Stimulated activated CD8-positive, alpha-beta memory T cell treated with anti-CD3 and anti-CD28 coated beads, Interleukin-12 subunit alpha, Interleukin-12 subunit beta, amount 100 ng/mL, for 4 hours (primary cell): ENCODE results near the gene SLC9A7.
A peak's percentile ranks its signal among the peaks of the same experiment; 100 is the strongest.

Experiments
- DNase-seq: peaks from one replicate; pipeline ENCODE4 v3.0.0-alpha.2; 2020; ENCODE audit warnings: low read depth

SLC9A7 gene

DNA sequence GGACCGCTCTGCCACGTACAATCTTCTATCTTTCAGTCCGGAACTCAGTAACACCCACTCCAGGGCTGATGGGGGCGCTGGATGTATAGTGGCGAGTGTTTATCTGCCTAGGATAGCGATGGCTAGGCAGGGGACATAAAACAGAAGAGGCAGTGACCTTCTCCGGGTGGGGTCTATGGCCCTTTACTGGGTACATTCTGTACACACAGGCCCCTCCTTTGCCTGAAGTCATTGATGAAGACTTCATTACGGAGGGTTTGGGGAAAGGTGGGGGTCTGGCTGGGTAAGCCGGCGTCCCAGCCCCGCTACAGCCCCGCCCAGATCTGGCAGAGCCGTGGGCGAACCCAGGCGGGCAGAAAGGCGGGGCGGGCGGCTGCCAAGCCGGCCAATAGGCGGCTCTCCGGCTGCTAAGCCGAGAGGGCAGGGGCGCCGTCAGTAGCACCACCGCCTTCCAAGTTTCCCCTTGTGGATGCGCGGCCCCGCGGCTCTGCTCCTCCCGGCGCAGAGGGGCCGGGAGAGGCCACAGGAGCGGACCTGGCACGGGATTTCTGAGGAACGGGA lies 185.5 kb downstream of the SLC9A7 start, which contains the start of gene CHST7:
CHST7 (plus strand) TSS at position 435 of the 561 bp plus-strand sequence. CDS start 167 bp downstream, outside the sequence.
- peak; percentile 42 for DNase-seq

DNA sequence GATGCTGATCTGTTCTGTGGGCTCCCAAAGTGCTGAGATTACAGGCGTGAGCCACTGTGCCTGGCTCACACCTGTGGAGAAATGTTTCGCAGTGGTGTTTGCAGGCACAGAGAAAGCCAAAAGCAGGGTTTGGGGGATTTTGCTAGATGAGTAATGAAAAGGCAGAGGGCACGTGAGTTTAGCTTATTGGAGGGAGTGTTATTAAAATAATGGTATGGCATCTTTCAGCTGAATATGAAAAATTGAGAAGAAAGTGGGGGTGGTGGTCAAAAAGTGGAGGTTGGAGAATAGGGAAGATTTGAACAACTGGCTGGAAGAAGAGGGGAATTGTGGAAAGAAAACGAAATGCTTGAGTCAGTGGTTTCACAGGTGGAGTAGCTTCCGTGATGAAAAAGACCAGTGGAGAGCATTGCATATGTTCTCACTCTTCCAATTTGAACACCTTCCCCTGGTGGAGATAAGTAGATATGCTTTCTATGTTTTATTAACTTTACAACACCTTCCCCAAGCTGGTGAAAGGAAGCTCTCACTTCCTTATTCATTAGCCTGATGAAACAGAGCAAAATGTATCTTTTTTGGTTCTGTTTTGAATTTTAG lies 186.5 kb downstream of the SLC9A7 start:
- no peak for DNase-seq

DNA sequence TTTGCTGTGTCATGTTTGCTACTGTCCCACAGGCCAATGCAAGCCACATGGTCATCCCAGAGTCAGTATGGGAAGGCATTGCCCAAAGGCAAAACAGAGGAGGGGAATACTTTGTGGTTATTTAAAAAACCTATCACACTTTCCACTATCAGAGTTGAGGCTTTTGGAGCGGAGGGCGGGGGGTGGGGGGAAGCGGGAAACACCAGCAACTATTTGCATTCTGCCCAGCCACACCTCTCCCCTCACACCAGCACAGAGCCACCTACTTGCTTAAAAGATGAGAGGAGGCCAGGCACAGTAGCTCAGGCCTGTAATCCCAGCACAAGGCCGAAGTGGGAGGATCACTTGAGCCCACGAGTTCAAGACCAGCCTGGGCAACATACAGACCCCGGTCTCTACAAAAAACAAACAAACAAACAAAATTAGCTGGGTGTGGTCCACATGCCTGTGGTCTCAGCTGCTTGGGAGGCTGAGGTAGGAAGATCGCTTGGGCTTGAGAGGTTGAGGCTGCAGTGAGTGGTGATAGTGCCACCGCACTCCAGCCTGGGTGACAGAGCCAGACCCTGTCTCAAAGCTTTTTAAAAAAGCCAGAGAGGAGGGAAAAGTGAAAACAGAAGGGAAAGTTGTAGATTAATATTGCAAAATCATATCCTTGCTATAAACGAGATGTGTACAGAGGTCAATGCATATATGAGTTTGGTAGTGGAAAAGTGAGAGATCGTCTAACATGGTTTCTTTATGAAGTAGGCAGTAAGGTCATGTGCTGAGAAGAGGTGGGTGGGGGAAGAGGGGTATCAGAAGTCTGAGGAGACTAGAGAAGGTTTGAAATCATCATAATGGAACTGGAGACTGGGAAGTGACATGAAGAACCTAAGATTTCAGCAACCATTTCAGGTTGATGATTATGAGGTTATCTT lies 187.2 kb downstream of the SLC9A7 start:
- DNase-seq = no peak

DNA sequence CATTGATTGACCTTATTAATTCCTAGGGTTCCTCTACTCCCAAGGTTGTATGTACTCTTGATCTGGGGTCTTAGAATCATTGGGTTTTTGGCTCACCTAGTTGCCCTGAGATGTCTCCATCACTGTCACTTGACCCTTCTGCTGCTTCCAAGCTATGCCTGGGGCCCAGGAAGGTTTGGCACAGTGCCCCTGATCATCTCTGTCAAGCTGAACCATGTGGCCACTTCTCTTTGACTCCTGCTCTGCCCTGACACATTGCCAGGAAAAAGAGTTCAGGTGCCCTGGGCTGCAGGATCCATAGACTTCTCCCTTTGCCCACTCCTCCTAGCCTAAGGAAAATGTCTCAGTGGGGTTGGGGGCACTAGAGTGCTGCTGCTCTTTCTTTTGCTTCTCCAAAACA lies 189.3 kb downstream of the SLC9A7 start:
- no peak for DNase-seq

DNA sequence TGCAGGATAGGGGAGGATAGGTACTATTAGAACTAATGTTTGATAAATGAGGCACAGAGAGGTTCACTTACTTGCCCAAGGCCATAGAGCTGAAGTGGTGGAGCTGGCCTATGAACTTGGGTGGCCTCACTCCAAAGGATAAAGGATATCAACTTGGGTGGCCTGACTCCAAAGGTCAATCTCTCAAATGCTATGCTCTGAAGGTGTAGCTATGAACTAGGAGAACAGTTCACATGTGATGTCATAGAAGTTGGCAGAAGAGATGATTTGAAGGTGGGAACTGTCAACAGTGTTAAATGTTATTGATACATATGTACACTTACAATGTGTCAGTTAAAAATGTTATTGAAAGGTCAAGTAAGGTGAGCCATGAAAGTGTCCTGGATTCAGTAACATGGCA lies 191.5 kb downstream of the SLC9A7 start:
- no peak for DNase-seq

DNA sequence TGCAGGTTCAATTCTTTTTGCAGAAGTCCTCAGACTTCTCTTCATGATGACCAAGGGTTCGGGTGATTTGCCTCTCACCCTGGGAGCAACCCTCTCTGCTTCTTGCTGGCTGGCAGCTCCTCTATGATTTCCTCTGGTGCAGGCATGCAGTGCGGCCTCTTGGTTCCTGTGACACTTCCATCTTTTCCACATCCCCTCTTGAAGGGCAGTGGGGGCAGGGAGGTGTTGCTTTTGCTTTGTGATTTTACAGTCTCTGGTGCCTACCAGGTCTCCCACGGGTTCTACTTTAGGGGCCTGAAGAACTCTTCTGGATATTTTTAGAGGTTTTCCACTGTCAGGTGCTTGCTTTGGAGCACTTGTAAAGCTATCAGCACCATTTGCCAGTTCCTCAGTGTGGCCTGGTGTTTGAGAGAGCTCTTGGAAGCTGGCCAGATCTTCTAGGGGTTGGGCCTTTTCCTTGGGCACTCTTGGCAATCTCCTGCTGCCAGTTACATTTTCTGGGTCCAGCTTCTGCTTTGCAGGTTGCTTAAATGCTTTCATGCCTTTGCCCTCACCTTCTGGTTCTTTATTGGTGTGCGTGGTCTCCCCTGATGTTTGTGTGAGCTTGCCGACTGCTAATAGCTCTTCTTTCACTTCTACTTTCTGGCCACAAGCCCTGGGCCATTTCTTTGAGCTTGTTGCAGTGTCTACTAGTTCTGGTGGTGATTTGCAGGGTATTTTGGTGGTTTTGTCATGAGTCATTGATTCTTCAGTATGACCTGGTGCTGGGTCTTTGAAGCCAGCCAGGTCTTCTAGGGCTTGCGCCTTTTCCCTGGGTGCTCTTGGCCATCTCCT lies 196.9 kb downstream of the SLC9A7 start:
- DNase-seq = no peak

DNA sequence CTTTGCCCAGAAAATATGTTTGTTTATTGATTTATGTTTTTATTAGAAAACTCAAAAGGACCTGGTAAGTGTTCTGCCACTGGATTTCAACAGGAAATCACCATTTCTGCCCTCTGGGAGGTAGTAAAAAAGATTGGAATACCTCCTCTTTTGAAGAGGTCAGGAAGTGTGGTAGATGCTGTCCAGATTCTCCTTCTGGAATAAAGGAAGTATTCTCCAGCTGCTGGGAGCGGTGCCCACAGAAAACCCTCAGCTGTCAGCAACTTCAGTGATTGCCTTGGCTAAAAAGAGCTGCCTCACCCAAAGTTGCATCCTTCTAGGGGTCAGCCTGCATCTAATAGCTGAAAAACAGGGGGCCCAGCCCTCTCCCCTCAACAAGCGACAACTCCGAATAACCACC lies 199.9 kb downstream of the SLC9A7 start:
- DNase-seq = no peak

DNA sequence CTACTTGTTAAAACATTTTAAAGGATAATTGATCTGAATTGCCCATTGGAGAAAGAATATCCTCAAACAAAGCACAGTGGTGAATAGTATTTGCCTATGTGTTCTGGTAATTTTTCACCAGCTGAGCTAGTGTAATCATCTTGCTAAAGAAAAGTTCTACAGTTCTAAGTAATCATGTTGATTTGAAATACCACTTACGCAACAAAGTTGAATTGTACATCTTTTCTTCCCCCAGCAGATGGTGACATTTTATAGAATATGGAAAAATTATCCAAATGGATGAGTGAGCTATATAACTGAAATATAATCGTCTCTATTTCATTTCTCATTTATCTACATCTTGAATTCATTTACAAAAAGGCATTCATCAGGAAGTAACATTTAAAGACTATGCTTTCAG lies 204.0 kb downstream of the SLC9A7 start:
- DNase-seq = no peak

DNA sequence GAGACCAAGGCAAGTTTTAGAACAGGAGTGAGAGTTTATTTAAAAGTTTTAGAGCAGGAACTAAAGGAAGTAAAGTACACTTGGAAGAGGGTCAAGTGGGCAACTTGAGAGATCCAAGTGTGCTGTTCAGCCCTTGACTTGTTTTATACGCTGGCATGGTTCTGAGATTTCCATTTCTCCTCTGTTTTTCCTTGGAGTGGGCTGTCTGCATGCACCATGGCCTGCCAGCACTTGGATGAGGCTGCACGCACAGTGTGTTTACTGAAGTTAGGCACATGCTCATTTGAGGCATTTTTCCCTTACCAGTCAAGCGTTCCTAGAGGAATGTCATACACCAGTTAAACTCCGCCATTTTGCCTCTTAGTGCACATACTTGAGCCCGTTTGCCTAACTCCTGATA lies 205.0 kb downstream of the SLC9A7 start:
- DNase-seq = no peak

DNA sequence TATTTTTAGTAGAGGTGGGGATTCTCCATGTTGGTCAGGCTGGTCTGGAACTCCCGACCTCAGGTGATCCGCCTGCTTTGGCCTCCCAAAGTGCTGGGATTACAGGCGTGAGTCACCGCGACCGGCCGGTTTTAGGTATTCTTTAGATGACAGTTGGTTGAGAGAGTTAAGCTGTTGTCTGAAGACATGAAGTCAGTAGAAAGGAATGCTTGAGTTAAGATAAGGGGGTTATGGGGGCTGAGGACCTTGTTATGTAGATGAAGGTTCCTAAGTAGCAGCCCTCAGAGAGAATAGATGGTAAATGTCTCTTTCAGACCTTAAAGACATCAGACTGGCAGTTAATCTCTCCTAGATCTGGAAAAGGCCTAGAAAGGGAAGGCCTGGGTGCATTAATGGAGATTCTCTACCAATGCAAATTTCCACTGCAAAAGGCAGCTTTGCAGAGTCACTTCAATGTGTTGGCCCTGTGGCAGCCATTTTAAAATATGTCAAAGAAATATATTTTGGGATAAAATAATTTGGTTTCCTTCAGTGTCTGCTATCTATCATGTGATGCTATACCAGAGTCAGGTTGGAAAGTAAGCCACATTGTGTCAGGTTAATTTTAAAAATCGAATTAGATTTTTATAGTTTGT lies 207.3 kb downstream of the SLC9A7 start:
- no peak for DNase-seq

DNA sequence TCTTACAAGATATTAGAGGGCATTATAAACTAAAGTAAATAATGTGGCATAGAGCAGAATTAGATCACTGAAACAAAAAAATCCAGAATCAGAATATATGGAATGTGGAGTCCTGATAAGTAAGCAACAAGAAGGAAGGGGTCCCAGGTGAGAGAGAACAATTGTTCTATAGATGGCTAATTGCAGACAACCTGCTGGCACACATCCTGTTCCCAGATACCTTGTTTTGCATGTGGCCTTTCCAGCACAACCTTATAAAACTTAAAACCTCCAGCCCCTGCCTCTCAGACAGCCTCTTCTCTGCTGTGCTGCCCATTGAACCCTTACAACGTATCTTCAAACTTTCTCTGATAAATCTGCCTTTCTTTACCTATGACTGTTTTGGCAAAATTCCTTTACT lies 209.0 kb downstream of the SLC9A7 start:
- no peak for DNase-seq
